DND-41 (cell line): Measurements from ENCODE around the gene NID2.

Experiments used
- ATAC-seq: fragments of 200-7000 bp; cut with Tn5 transposase; 3 replicates; pipeline ENCODE4 v1.9.1; 2021; ENCODE audit warnings: low read depth; ENCODE audit not compliant: insufficient read depth
- DNase-seq: peaks from one replicate; pipeline ENCODE4 v3.0.0-alpha.2; 2020
- H2AFZ ChIP-seq: 2 replicates; pipeline ENCODE4 v1.6.0; 2012; ENCODE audit warnings: low read depth, low read length
- H3K27ac ChIP-seq: 2 replicates; pipeline ENCODE4 v1.5.1; 2012; ENCODE audit warnings: low read length, inconsistent platforms
- H3K27me3 ChIP-seq: fragments of 200-600 bp; sonication (generic); 2 replicates; pipeline ENCODE4 v1.6.0; 2012; ENCODE audit warnings: low read length, mild to moderate bottlenecking, inconsistent platforms; ENCODE audit not compliant: insufficient read depth, poor library complexity
- H3K36me3 ChIP-seq: 2 replicates; pipeline ENCODE4 v1.5.1; 2012; ENCODE audit warnings: low read length, inconsistent platforms; ENCODE audit not compliant: insufficient read depth
- H3K4me1 ChIP-seq: 2 replicates; pipeline ENCODE4 v1.5.1; 2012; ENCODE audit warnings: mild to moderate bottlenecking, low read length; ENCODE audit not compliant: insufficient read depth
- H3K4me2 ChIP-seq: 2 replicates; pipeline ENCODE4 v1.6.0; 2012; ENCODE audit warnings: mild to moderate bottlenecking, moderate library complexity, low read length, inconsistent platforms; ENCODE audit not compliant: insufficient read depth
- H3K4me3 ChIP-seq, 2 experiments: fragments of 200-600 bp in 1 of 2; shearing (Covaris generic) in 1 of 2; 2 replicates each; pipeline ENCODE4 v1.5.1; 2012 to 2016; ENCODE audit warnings: inconsistent platforms in 2 of 2, low read length in 2 of 2, mild to moderate bottlenecking in 2 of 2, low read depth in 1 of 2, moderate library complexity in 1 of 2
- H3K79me2 ChIP-seq: 2 replicates; pipeline ENCODE4 v1.6.0; 2012; ENCODE audit warnings: low read length, inconsistent platforms; ENCODE audit not compliant: insufficient read depth
- H3K9ac ChIP-seq: 2 replicates; pipeline ENCODE4 v1.6.0; 2012; ENCODE audit warnings: low read depth, mild to moderate bottlenecking, inconsistent platforms, low read length, moderate library complexity
- H3K9me3 ChIP-seq: 2 replicates; pipeline ENCODE4 v1.5.1; 2012; ENCODE audit warnings: low read length, moderate library complexity, mild to moderate bottlenecking, inconsistent platforms; ENCODE audit not compliant: insufficient read depth, severe bottlenecking
- H4K20me1 ChIP-seq: 2 replicates; pipeline ENCODE4 v1.6.0; 2012; ENCODE audit warnings: low read length; ENCODE audit not compliant: insufficient read depth
- EZH2 ChIP-seq: IDR thresholded peaks from 3 replicates; pipeline ENCODE4 v1.6.1; 2012; ENCODE audit warnings: borderline replicate concordance, low read depth, mild to moderate bottlenecking, moderate library complexity, low read length, inconsistent platforms; ENCODE audit not compliant: severe bottlenecking
- TF ChIP-seq, protein P1 (sequence below): IDR thresholded peaks from 2 replicates; pipeline ENCODE4 v1.5.1; 2012; ENCODE audit warnings: borderline replicate concordance, low read length, moderate library complexity, mild to moderate bottlenecking; ENCODE audit not compliant: poor library complexity, severe bottlenecking; ENCODE audit errors: extremely low read depth

NID2 gene

GRCh38 chr14:51962711-51963110 lies 106.1 kb downstream of the NID2 start:
- H3K9ac ChIP-seq = no peak overlapping the region
- TF ChIP-seq, protein P1, sequence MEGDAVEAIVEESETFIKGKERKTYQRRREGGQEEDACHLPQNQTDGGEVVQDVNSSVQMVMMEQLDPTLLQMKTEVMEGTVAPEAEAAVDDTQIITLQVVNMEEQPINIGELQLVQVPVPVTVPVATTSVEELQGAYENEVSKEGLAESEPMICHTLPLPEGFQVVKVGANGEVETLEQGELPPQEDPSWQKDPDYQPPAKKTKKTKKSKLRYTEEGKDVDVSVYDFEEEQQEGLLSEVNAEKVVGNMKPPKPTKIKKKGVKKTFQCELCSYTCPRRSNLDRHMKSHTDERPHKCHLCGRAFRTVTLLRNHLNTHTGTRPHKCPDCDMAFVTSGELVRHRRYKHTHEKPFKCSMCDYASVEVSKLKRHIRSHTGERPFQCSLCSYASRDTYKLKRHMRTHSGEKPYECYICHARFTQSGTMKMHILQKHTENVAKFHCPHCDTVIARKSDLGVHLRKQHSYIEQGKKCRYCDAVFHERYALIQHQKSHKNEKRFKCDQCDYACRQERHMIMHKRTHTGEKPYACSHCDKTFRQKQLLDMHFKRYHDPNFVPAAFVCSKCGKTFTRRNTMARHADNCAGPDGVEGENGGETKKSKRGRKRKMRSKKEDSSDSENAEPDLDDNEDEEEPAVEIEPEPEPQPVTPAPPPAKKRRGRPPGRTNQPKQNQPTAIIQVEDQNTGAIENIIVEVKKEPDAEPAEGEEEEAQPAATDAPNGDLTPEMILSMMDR = no peak
- TF ChIP-seq EZH2 = no peak
- H3K4me2 ChIP-seq = no peak overlapping the region
- H3K36me3 ChIP-seq = peaks cover 68% of the 10 kb centered on the region
- ATAC-seq = no peak
- no peaks in the 10 kb centered on the region for H3K4me1 ChIP-seq
- H3K27me3 ChIP-seq = no peaks in the 10 kb centered on the region
- peaks cover 10% of the 10 kb centered on the region for H3K9me3 ChIP-seq
- no peak for DNase-seq
- H3K79me2 ChIP-seq = peaks cover 42% of the 10 kb centered on the region
- no peaks in the 10 kb centered on the region; the same call in 1 of the 2 replicates for H4K20me1 ChIP-seq
- H3K27ac ChIP-seq = no peak overlapping the region
- no peak overlapping the region for H2AFZ ChIP-seq
- H3K4me3 ChIP-seq = no peak overlapping the region

DNA sequence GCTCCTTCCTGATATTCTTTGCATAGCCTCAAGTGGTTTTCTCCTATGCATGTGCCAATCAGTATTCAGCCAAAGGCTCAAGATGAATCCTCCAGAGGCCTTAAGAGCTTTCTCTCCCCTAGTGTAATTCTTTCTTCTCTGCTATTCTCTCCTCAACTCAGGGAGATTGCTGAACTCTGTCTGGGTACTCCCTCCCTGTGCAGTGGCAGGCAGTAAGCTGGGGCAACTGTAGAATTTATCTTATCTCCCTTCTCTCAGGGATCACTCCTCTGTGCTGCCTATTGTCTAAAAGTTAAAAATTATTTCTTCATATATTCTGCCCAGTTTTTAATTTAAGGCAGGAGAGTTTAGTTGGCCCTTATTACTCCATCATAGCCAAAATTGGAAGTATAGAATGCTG lies 108.0 kb downstream of the NID2 start:
- no peaks in the 10 kb centered on the region for H3K4me1 ChIP-seq
- H3K4me3 ChIP-seq = no peak overlapping the region
- no peak for ATAC-seq
- H3K9ac ChIP-seq = no peak overlapping the region
- no peak for DNase-seq
- peaks cover 12% of the 10 kb centered on the region for H3K9me3 ChIP-seq
- H3K4me2 ChIP-seq = no peak overlapping the region
- TF ChIP-seq EZH2 = no peak
- TF ChIP-seq, protein P1 = no peak
- H3K36me3 ChIP-seq = peaks cover 72% of the 10 kb centered on the region
- no peaks in the 10 kb centered on the region; the same call in 1 of the 2 replicates for H4K20me1 ChIP-seq
- H3K27me3 ChIP-seq = no peaks in the 10 kb centered on the region
- H3K27ac ChIP-seq = no peak overlapping the region
- no peak overlapping the region for H2AFZ ChIP-seq
- H3K79me2 ChIP-seq = peaks cover 42% of the 10 kb centered on the region

GRCh38 chr14:51959928-51960327 lies 108.9 kb downstream of the NID2 start:
- H3K79me2 ChIP-seq = peaks cover 42% of the 10 kb centered on the region
- H3K4me2 ChIP-seq = no peak overlapping the region
- no peak overlapping the region for H2AFZ ChIP-seq
- DNase-seq (no peak), ATAC-seq (no peak)
- no peak for TF ChIP-seq EZH2
- TF ChIP-seq, protein P1 = no peak
- no peaks in the 10 kb centered on the region; the same call in 1 of the 2 replicates for H4K20me1 ChIP-seq
- peaks cover 12% of the 10 kb centered on the region for H3K9me3 ChIP-seq
- no peak overlapping the region for H3K27ac ChIP-seq
- no peaks in the 10 kb centered on the region for H3K4me1 ChIP-seq
- no peak overlapping the region for H3K9ac ChIP-seq
- H3K4me3 ChIP-seq = no peak overlapping the region
- H3K27me3 ChIP-seq = no peaks in the 10 kb centered on the region
- H3K36me3 ChIP-seq = peaks cover 74% of the 10 kb centered on the region

DNA sequence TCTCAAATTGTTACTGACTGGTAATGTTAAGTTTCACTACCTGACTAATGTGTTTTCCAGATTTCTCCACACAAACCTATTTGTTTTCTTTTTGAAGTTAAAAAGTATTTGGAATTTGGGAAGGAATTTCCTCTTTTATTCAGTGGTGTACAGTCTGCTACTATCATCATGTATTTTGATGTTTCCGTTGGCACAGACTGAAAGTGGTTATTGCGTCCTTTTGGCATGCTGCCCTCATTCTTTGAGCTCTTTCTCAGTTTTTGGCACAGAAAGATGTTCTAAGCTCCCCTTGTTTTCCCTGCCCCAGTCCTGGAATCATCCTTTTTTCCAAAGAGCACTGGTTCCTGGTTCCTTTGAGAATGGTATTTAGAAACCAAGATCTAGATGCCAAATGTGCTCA lies 110.9 kb downstream of the NID2 start:
- H4K20me1 ChIP-seq = no peaks in the 10 kb centered on the region; the same call in 1 of the 2 replicates
- no peak overlapping the region for H3K4me2 ChIP-seq
- H3K79me2 ChIP-seq = peaks cover 31% of the 10 kb centered on the region
- no peaks in the 10 kb centered on the region for H3K4me1 ChIP-seq
- H2AFZ ChIP-seq = no peak overlapping the region
- H3K27me3 ChIP-seq = no peaks in the 10 kb centered on the region
- H3K4me3 ChIP-seq = no peak overlapping the region
- H3K9ac ChIP-seq = no peak overlapping the region
- TF ChIP-seq, protein P1 = no peak
- TF ChIP-seq EZH2 = no peak
- ATAC-seq (no peak), DNase-seq (no peak)
- peaks cover 81% of the 10 kb centered on the region for H3K36me3 ChIP-seq
- H3K27ac ChIP-seq = no peak overlapping the region
- peaks cover 12% of the 10 kb centered on the region for H3K9me3 ChIP-seq
